SK-N-SH (cell line): ENCODE results near the gene RAMP3. TPM values are rescaled to one million over a fixed set of nuclear protein-coding genes. Genes with fewer than 3 reads are reported as not detected.

Experiments
- CTCF ChIA-PET: fragments of 300-600, 350-600 bp; formaldehyde crosslinking; extraction: SDS; loops from one replicate; lab custom pipeline; 2021; lab: Yijun Ruan, JAX
- POLR2A ChIA-PET: fragments of 350-600 bp; sonication (Branson Sonifier 250); formaldehyde crosslinking; extraction: SDS; loops from one replicate; lab custom pipeline; 2020; ENCODE audit warnings: antibody characterized with exemption, inconsistent platforms; lab: Yijun Ruan, JAX
- DNase-seq: peaks from one replicate; pipeline ENCODE4 v3.0.0; 2012
- H2AFZ ChIP-seq: fragments of 200-600 bp; sonication (generic); 2 replicates; pipeline ENCODE4 v1.8.1; 2016; ENCODE audit warnings: antibody characterized with exemption, mild to moderate bottlenecking, low read depth
- H3F3A ChIP-seq: fragments of 200-600 bp; sonication (generic); replicated peaks from 2 replicates; pipeline ENCODE3; 2016; ENCODE audit warnings: antibody characterized with exemption, mild to moderate bottlenecking; ENCODE audit not compliant: insufficient read depth
- H3K27ac ChIP-seq, 2 experiments: fragments of 200-500 bp in 1 of 2; fragments of 200-600 bp in 1 of 2; sonication (Bioruptor generic) in 1 of 2; sonication (generic), shearing (Covaris generic) in 1 of 2; 2 replicates each; pipeline versions ENCODE4 v1.5.1 to v1.6.1; 2014 to 2016; ENCODE audit warnings: low read depth in 2 of 2, inconsistent platforms in 1 of 2, low read length in 1 of 2, mild to moderate bottlenecking in 1 of 2, mixed read lengths in 1 of 2
- H3K27me3 ChIP-seq: fragments of 200-600 bp; sonication (generic), shearing (Covaris generic); 2 replicates; pipeline ENCODE4 v1.6.1; 2016; ENCODE audit warnings: mixed run types; ENCODE audit not compliant: insufficient read depth
- H3K36me3 ChIP-seq, 2 experiments: fragments of 200-500 bp in 1 of 2; fragments of 200-600 bp in 1 of 2; sonication (Bioruptor generic) in 1 of 2; sonication (generic) in 1 of 2; replicated peaks in 1 of 2; 2 replicates each; pipeline versions ENCODE3 to v1.5.1; 2014 to 2016; ENCODE audit warnings: low read length in 1 of 2, mild to moderate bottlenecking in 1 of 2; ENCODE audit not compliant: insufficient read depth in 2 of 2, control insufficient read depth in 1 of 2
- H3K4me1 ChIP-seq, 2 experiments: fragments of 200-500 bp in 1 of 2; fragments of 200-600 bp in 1 of 2; sonication (Bioruptor generic) in 1 of 2; sonication (generic), shearing (Covaris generic) in 1 of 2; 2 replicates each; pipeline versions ENCODE4 v1.5.1 to v1.6.1; 2014 to 2016; ENCODE audit warnings: low read depth in 1 of 2, low read length in 1 of 2, mixed run types in 1 of 2; ENCODE audit not compliant: insufficient read depth in 2 of 2, control insufficient read depth in 1 of 2
- H3K4me2 ChIP-seq: fragments of 200-600 bp; sonication (generic), shearing (Covaris generic); 2 replicates; pipeline ENCODE4 v1.6.1; 2017; ENCODE audit warnings: mixed run types
- H3K4me3 ChIP-seq, 2 experiments: fragments of 200-500 bp in 1 of 2; fragments of 200-600 bp in 1 of 2; sonication (Bioruptor generic) in 1 of 2; sonication (generic), shearing (Covaris generic) in 1 of 2; 2 replicates each; pipeline versions ENCODE4 v1.5.1 to v1.8.1; 2014 to 2016; ENCODE audit warnings: low read depth in 2 of 2, inconsistent platforms in 1 of 2, low read length in 1 of 2, mild to moderate bottlenecking in 1 of 2, mixed read lengths in 1 of 2, moderate library complexity in 1 of 2
- H3K79me2 ChIP-seq: fragments of 200-600 bp; sonication (generic); 2 replicates; pipeline ENCODE4 v1.8.1; 2017; ENCODE audit warnings: mild to moderate bottlenecking; ENCODE audit not compliant: insufficient read depth
- H3K9ac ChIP-seq: fragments of 200-600 bp; sonication (generic); 2 replicates; pipeline ENCODE4 v1.6.1; 2017; ENCODE audit warnings: mixed run types
- H3K9me2 ChIP-seq: fragments of 200-600 bp; sonication (generic); 2 replicates; pipeline ENCODE4 v1.6.1; 2017; ENCODE audit warnings: mixed run types
- H3K9me3 ChIP-seq: fragments of 200-600 bp; sonication (generic); 2 replicates; pipeline ENCODE4 v1.6.1; 2017; ENCODE audit warnings: mixed run types, mild to moderate bottlenecking, moderate library complexity
- H4K20me1 ChIP-seq: fragments of 200-600 bp; sonication (generic); 2 replicates; pipeline ENCODE4 v1.6.1; 2017; ENCODE audit warnings: mild to moderate bottlenecking, mixed run types; ENCODE audit not compliant: insufficient read depth
- CHD2 ChIP-seq: fragments of 150-350 bp; IDR thresholded peaks from 2 replicates; pipeline ENCODE4 v1.6.1; 2018; ENCODE audit warnings: low read length; ENCODE audit not compliant: partially characterized antibody
- ELF1 ChIP-seq: IDR thresholded peaks from 2 replicates; pipeline ENCODE4 v1.4.0; 2012
- FOXM1 ChIP-seq: IDR thresholded peaks from 2 replicates; pipeline ENCODE4 v1.4.0; 2012; ENCODE audit warnings: low read depth, mild to moderate bottlenecking
- GATA2 ChIP-seq: sonication (generic); formaldehyde crosslinking; IDR thresholded peaks from 2 replicates; pipeline ENCODE4 v1.5.0; 2020; ENCODE audit warnings: mild to moderate bottlenecking, missing genetic modification reagents
- NRF1 ChIP-seq: IDR thresholded peaks from 2 replicates; pipeline ENCODE4 v1.6.1; 2012; ENCODE audit warnings: low read depth, mild to moderate bottlenecking, low read length
- RAD21 ChIP-seq: IDR thresholded peaks from 2 replicates; pipeline ENCODE4 v1.6.1; 2012; ENCODE audit warnings: mild to moderate bottlenecking, low read length
- RXRA ChIP-seq: IDR thresholded peaks from 2 replicates; pipeline ENCODE4 v1.4.0; 2012; ENCODE audit warnings: low read depth, mild to moderate bottlenecking, borderline replicate concordance
- SMC3 ChIP-seq: IDR thresholded peaks from 2 replicates; pipeline ENCODE4 v1.6.1; 2012; ENCODE audit warnings: low read depth, low read length, improper control_type of control experiment
- TAF1 ChIP-seq: IDR thresholded peaks from 2 replicates; pipeline ENCODE4 v1.6.1; 2012; ENCODE audit warnings: low read depth, mild to moderate bottlenecking, low read length, moderate library complexity, borderline replicate concordance
- WGBS: methylation state at CpG from one replicate; pipeline ENCODE4 v1.1.6; 2017; ENCODE audit warnings: low lambda C conversion rate; 5-methylcytosine and 5-hydroxymethylcytosine counted together
- polyA plus RNA-seq, 3 experiments: library from polyadenylated mRNA; depleted of rRNA; stranded (reverse); fragments of >200 nt; gene quantifications; 2 replicates each; pipeline ENCODE4 v1.2.3, GENCODE V29; 2012
- TF ChIP-seq, protein P1 (sequence below): IDR thresholded peaks from 2 replicates; pipeline ENCODE4 v1.6.1; 2012; ENCODE audit warnings: mild to moderate bottlenecking, low read depth, low read length, moderate library complexity

Gene RAMP3
- polyA plus RNA-seq, 1 of the 3 experiments (the other 2 are of a cell fraction), result not detected

DNA sequence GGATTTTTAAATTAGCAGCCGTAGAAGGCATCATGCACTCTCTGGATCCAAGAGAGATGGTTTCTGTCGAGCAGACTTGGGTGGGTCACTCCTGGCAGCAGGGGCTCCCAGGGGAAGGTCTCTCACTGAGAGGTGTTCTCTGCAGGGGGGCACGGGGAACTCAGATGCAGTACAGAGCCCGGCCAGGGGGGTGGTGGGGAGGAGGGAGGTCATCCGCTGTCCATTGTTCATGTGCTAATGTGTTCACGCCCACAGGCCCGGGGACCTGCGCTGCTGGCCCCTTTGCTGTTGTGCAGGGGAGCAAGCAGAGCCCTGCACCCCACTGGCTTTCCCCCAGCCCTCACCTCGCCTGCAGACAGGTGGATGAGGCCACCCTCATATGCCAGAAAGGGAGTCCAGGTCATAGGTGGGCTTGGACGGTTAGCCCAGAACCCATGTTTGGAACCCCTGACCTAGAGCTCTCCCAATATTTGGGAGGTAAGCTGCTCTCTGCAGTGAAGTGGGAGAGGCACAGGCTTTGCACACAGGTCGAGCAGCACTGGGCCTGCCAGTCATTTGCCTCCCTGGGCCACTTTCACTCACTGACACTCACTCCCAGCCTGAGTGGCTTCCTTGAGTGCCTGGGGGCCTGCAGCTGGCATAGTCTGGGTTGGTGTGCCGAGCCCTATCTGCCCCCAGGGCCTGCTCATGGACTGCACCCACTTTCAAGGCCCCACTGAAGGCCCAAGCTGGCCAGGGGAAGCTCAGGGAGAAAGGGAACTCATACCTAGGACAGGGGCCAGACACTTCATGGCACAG is 33.5 kb upstream of the RAMP3 start:
- Histone ChIP-seq H3K9me2 (no peaks in the 10 kb centered on the region), H3K4me2 (no peak overlapping the region), H3K27me3 (no peaks in the 10 kb centered on the region; the same call in 1 of the 2 replicates), H3K27ac (no peak overlapping the region), H3K4me3 (no peak overlapping the region), H3K9me3 (no peaks in the 10 kb centered on the region), H3K36me3 (no peaks in the 10 kb centered on the region), H3K4me1 (peaks cover 0 to 2% of the 10 kb centered on the region in 2 experiments; a peak in 1 of 4 replicates), H2AFZ (no peak overlapping the region), H3F3A (no peaks in the 10 kb centered on the region), H4K20me1 (no peaks in the 10 kb centered on the region), H3K9ac (no peak overlapping the region), H3K79me2 (no peaks in the 10 kb centered on the region)
- CTCF ChIA-PET, result interaction anchor here (1.2 to 14.6 kb wide), 4 partner anchors 11 to 151 kb away, joined by 3 to 149 read pairs (median 9); no protein-coding TSS in a partner anchor
- 65% methylated on average over 9 of the region's 12 CpGs for WGBS
- no peak for DNase-seq
- TF ChIP-seq ELF1 (no peak), SMC3 (no peak), FOXM1 (no peak), TAF1 (no peak), NRF1 (no peak), RAD21 (no peak), CHD2 (no peak)
- POLR2A ChIA-PET, result interaction anchor here (2.1 kb wide), 1 partner anchor 12 kb away, joined by 5 read pairs; the partner anchor contains the start of gene TBRG4

DNA sequence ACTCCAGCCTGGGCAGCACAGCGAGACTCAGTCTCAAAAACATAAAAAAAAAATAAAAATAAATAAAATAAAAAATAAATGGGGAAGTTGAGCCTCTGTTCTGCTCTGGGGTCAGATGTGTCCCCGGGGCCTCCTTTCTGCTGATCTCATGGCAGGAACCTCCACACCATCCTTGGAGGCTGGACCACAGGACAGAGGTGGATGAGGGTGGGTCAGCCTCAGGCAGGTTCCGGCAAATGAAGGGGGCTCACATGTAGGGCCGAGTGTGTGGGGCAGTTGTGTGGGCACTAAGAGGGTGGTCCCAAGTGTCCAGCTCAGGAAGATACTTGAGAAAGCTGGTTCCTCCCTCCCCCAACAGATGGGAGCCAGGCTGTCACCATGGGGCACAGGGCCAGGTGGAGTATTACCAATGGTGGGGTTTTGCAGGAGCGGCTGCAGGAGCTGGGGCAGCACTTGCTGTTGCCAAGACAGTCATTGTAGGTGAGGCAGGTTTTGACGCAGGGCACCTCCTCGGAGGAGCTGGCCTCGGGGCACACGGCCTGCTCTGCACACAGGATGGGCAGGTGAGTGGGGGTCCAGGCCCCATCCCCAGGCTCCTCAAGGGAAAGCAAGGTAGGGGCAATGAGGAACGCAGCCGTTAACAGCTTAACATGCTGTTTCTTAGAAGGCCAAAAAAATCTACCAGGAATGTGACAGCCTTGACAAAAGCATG is 32.2 kb upstream of the RAMP3 start:
- Histone ChIP-seq H3F3A (no peaks in the 10 kb centered on the region), H4K20me1 (no peaks in the 10 kb centered on the region), H3K4me1 (peaks cover 0 to 2% of the 10 kb centered on the region in 2 experiments; a peak in 1 of 4 replicates), H3K4me3 (no peak overlapping the region), H2AFZ (no peak overlapping the region), H3K9ac (no peak overlapping the region), H3K36me3 (no peaks in the 10 kb centered on the region), H3K9me2 (no peaks in the 10 kb centered on the region), H3K27me3 (no peaks in the 10 kb centered on the region; the same call in 1 of the 2 replicates), H3K27ac (no peak overlapping the region), H3K9me3 (no peaks in the 10 kb centered on the region), H3K4me2 (no peak overlapping the region), H3K79me2 (no peaks in the 10 kb centered on the region)
- POLR2A ChIA-PET, result interaction anchor here (2.1 kb wide), 1 partner anchor 14 kb away, joined by 5 read pairs; the partner anchor contains the start of gene TBRG4
- DNase-seq, result no peak
- WGBS, result 87% methylated on average over 10 of the region's 11 CpGs
- CTCF ChIA-PET, result interaction anchor here (0.9 to 14.6 kb wide), 4 partner anchors 10 to 160 kb away, joined by 3 to 149 read pairs (median 9); no protein-coding TSS in a partner anchor
- TF ChIP-seq, protein P1, sequence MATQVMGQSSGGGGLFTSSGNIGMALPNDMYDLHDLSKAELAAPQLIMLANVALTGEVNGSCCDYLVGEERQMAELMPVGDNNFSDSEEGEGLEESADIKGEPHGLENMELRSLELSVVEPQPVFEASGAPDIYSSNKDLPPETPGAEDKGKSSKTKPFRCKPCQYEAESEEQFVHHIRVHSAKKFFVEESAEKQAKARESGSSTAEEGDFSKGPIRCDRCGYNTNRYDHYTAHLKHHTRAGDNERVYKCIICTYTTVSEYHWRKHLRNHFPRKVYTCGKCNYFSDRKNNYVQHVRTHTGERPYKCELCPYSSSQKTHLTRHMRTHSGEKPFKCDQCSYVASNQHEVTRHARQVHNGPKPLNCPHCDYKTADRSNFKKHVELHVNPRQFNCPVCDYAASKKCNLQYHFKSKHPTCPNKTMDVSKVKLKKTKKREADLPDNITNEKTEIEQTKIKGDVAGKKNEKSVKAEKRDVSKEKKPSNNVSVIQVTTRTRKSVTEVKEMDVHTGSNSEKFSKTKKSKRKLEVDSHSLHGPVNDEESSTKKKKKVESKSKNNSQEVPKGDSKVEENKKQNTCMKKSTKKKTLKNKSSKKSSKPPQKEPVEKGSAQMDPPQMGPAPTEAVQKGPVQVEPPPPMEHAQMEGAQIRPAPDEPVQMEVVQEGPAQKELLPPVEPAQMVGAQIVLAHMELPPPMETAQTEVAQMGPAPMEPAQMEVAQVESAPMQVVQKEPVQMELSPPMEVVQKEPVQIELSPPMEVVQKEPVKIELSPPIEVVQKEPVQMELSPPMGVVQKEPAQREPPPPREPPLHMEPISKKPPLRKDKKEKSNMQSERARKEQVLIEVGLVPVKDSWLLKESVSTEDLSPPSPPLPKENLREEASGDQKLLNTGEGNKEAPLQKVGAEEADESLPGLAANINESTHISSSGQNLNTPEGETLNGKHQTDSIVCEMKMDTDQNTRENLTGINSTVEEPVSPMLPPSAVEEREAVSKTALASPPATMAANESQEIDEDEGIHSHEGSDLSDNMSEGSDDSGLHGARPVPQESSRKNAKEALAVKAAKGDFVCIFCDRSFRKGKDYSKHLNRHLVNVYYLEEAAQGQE, result no peak
- TF ChIP-seq RXRA (no peak), GATA2 (CRISPR knock-in tag) (no peak)
